K562 (cell line): Measurements from ENCODE around the gene BTBD2. TPM values are rescaled to one million over a fixed set of nuclear protein-coding genes. Genes with fewer than 3 reads are reported as not detected.

Source experiments
- ATAC-seq: fragments of 200-7000 bp; cut with Tn5 transposase; 3 replicates; pipeline ENCODE4 v1.9.1; 2020; ENCODE audit warnings: moderate library complexity
- BruUV-seq: library from RNA; stranded (reverse); fragments of 400-500 nt; replicated peaks from 2 replicates; lab custom pipeline; 2021; lab: Mats Ljungman, UMichigan
- CTCF ChIA-PET: fragments of 300-600 bp; formaldehyde crosslinking; extraction: SDS; loops from one replicate; lab custom pipeline; 2021; ENCODE audit warnings: low intra/inter-chr PET ratio; lab: Yijun Ruan, JAX
- POLR2A ChIA-PET: fragments of 300-600, 350-650 bp; sonication (Branson Sonifier 250); formaldehyde crosslinking; extraction: SDS; loops from one replicate; lab custom pipeline; 2021; ENCODE audit warnings: antibody characterized with exemption, inconsistent platforms; lab: Yijun Ruan, JAX
- DNase-seq, 4 experiments: peaks; one replicate each; pipeline versions ENCODE4 v3.0.0 to v3.0.0-alpha.2; 2011 to 2018; ENCODE audit warnings: low spot score in 3 of 4, mixed read lengths in 3 of 4; ENCODE audit errors: extremely low read depth in 1 of 4
- FAIRE-seq: peaks from 2 replicates; lab custom pipeline; 2011; peaks lifted over from hg19 to GRCh38; lab: Jason Lieb, UNC
- H2AFZ ChIP-seq: 2 replicates; pipeline ENCODE4 v1.6.0; 2011; ENCODE audit warnings: low read depth, low read length, control low read depth, inconsistent platforms
- H3K27ac ChIP-seq: fragments of 200-600 bp; 3 replicates; pipeline ENCODE4 v1.8.0; 2011; ENCODE audit warnings: low read depth, mild to moderate bottlenecking, control low read depth, inconsistent platforms, low read length, moderate library complexity, mixed read lengths; ENCODE audit errors: extremely low read depth
- H3K27me3 ChIP-seq, 2 experiments: fragments of 300-600 bp in 1 of 2; 2 replicates in 1 of 2; 3 replicates in 1 of 2; pipeline versions ENCODE4 v1.6.0 to v1.8.0; 2011; ENCODE audit warnings: inconsistent platforms in 2 of 2, low read length in 2 of 2, mild to moderate bottlenecking in 1 of 2, mixed read lengths in 1 of 2, moderate library complexity in 1 of 2; ENCODE audit not compliant: control insufficient read depth in 2 of 2, insufficient read depth in 2 of 2
- H3K36me3 ChIP-seq: fragments of 300-600 bp; 3 replicates; pipeline ENCODE4 v1.8.0; 2011; ENCODE audit warnings: mild to moderate bottlenecking, low read length, inconsistent platforms; ENCODE audit not compliant: control insufficient read depth, insufficient read depth
- H3K4me1 ChIP-seq, 2 experiments: fragments of 200-600 bp in 1 of 2; replicated peaks in 1 of 2; 2 replicates in 1 of 2; 3 replicates in 1 of 2; pipeline versions ENCODE4 v1.5.1 to v1.8.0; 2011; ENCODE audit warnings: inconsistent platforms in 2 of 2, low read length in 2 of 2, mild to moderate bottlenecking in 1 of 2, mixed read lengths in 1 of 2, moderate library complexity in 1 of 2; ENCODE audit not compliant: control insufficient read depth in 2 of 2, insufficient read depth in 2 of 2
- H3K4me2 ChIP-seq: 2 replicates; pipeline ENCODE4 v1.6.1; 2011; ENCODE audit warnings: low read length, control low read depth, inconsistent platforms, mixed read lengths; ENCODE audit not compliant: insufficient read depth
- H3K4me3 ChIP-seq: fragments of 200-600 bp; sonication (generic), shearing (Covaris generic); 2 replicates; pipeline ENCODE4 v1.5.1; 2016; ENCODE audit warnings: control low read depth, inconsistent platforms
- H3K79me2 ChIP-seq: fragments of 200-600 bp; 3 replicates; pipeline ENCODE4 v1.8.0; 2011; ENCODE audit warnings: low read length, inconsistent platforms; ENCODE audit not compliant: control insufficient read depth, insufficient read depth
- H3K9ac ChIP-seq, 2 experiments: 2 replicates each; pipeline versions ENCODE4 v1.6.0 to v1.6.1; 2011; ENCODE audit warnings: low read depth in 2 of 2, low read length in 2 of 2, control low read depth in 1 of 2, inconsistent platforms in 1 of 2, mild to moderate bottlenecking in 1 of 2, mixed read lengths in 1 of 2; ENCODE audit not compliant: insufficient read depth in 1 of 2
- H3K9me1 ChIP-seq: one replicate; pipeline ENCODE4 v1.6.0; 2011; ENCODE audit warnings: inconsistent platforms, mild to moderate bottlenecking, low read length, moderate library complexity; ENCODE audit not compliant: control insufficient read depth, insufficient read depth
- H3K9me3 ChIP-seq: replicated peaks from 2 replicates; pipeline ENCODE4 v1.5.1; 2011; ENCODE audit warnings: low read depth, low read length, inconsistent platforms; ENCODE audit not compliant: control insufficient read depth, insufficient read depth
- H4K20me1 ChIP-seq: replicated peaks from 2 replicates; pipeline ENCODE4 v1.6.1; 2011; ENCODE audit warnings: low read length, inconsistent platforms, mixed read lengths; ENCODE audit not compliant: control insufficient read depth, insufficient read depth
- BDP1 ChIP-seq: IDR thresholded peaks from 3 replicates; pipeline ENCODE4 v1.6.1; 2011; ENCODE audit not compliant: insufficient read length, insufficient read depth
- COPS2 ChIP-seq: fragments of 450-650 bp; conservative IDR thresholded peaks from 2 replicates; pipeline ENCODE4 v1.6.1; 2016; ENCODE audit warnings: mild to moderate bottlenecking, moderate library complexity
- EP300 ChIP-seq: IDR thresholded peaks from 2 replicates; pipeline ENCODE4 v1.6.1; 2012; ENCODE audit warnings: low read length, improper control_type of control experiment
- HOXB6 ChIP-seq: fragments of 250-450 bp; sonication (Bioruptor Pico); IDR thresholded peaks from 2 replicates; pipeline ENCODE4 v1.5.1; 2022; ENCODE audit warnings: mild to moderate bottlenecking, borderline replicate concordance
- JUN ChIP-seq, 2 experiments: sonication (generic) in 1 of 2; formaldehyde crosslinking in 1 of 2; IDR thresholded peaks; 2 replicates each; pipeline versions ENCODE4 v1.6.1 to v1.8.0; 2012 to 2022; ENCODE audit warnings: borderline replicate concordance in 2 of 2, mild to moderate bottlenecking in 2 of 2, improper control_type of control experiment in 1 of 2, low read depth in 1 of 2, low read length in 1 of 2, missing genetic modification reagents in 1 of 2
- MTF1 ChIP-seq: fragments of 250-450 bp; sonication (Bioruptor Pico); IDR thresholded peaks from 2 replicates; pipeline ENCODE4 v1.9.0; 2021; ENCODE audit warnings: moderate library complexity, mild to moderate bottlenecking, inconsistent platforms, borderline replicate concordance
- NFIX ChIP-seq: fragments of 250-450 bp; sonication (Bioruptor Pico); IDR thresholded peaks from 2 replicates; pipeline ENCODE4 v1.4.0; 2020; ENCODE audit warnings: low read depth, mild to moderate bottlenecking, moderate library complexity
- NFRKB ChIP-seq: fragments of 450-650 bp; IDR thresholded peaks from 2 replicates; pipeline ENCODE4 v1.6.1; 2016; ENCODE audit warnings: low read depth
- SMARCE1 ChIP-seq: fragments of 450-650 bp; IDR thresholded peaks from 2 replicates; pipeline ENCODE4 v1.7.1; 2016; ENCODE audit warnings: mild to moderate bottlenecking
- SRSF7 ChIP-seq: fragments of 200-400 bp; formaldehyde crosslinking; optimal IDR thresholded peaks from 2 replicates; pipeline ENCODE3; 2017; ENCODE audit warnings: mild to moderate bottlenecking, low read depth, low read length
- ZNF232 ChIP-seq: sonication (generic); formaldehyde crosslinking; IDR thresholded peaks from 2 replicates; pipeline ENCODE4 v1.8.0; 2022; ENCODE audit warnings: mild to moderate bottlenecking, missing genetic modification reagents
- ZNF3 ChIP-seq: fragments of 250-450 bp; sonication (Bioruptor Pico); IDR thresholded peaks from 2 replicates; pipeline ENCODE4 v1.5.0; 2021; ENCODE audit warnings: mild to moderate bottlenecking, moderate library complexity
- WGBS: fragments of 100-300 bp; shearing (Covaris generic); methylation state at CpG from one replicate; pipeline ENCODE4 v1.1.6; 2016; ENCODE audit warnings: low coverage, mixed read lengths; ENCODE audit not compliant: insufficient coverage; ENCODE audit errors: missing lambda C conversion rate; 5-methylcytosine and 5-hydroxymethylcytosine counted together
- in situ Hi-C: fragments of 300-500 bp; cut with MboI; formaldehyde crosslinking; loops from 4 replicates; pipeline ENCODE4 v1.15.0; 2018; ENCODE audit warnings: inconsistent platforms, mixed read lengths
- intact Hi-C: fragments of 100-400 bp; cut with micrococcal nuclease; formaldehyde crosslinking; loops from 2 replicates; pipeline ENCODE4 v1.14.2; 2022
- polyA plus RNA-seq, 8 experiments: library from polyadenylated mRNA; depleted of rRNA in 4 of 8; stranded (reverse) in 5 of 8; unstranded in 3 of 8; fragments of >200 nt; fragmentation: Nextera tagmentation in 2 of 8; fragmentation: Illumina TruSeq in 1 of 8; extraction: Ambion mirVana in 2 of 8; extraction: Trizol in 1 of 8; gene quantifications; 2 replicates each; pipeline versions ENCODE4 v1.2.1 to v1.2.3, GENCODE V29; 2011 to 2014; ENCODE audit warnings: inconsistent platforms in 1 of 8, missing spikeins in 1 of 8
- total RNA-seq, 7 experiments: library from RNA; depleted of rRNA in 6 of 7; stranded (reverse); fragments of >200 nt in 6 of 7; fragmentation: Illumina TruSeq in 2 of 7; extraction: Trizol in 2 of 7; gene quantifications; 2 replicates each; pipeline versions ENCODE4 v1.2.1 to v1.2.3, GENCODE V29; 2011 to 2021; ENCODE audit warnings: low replicate concordance in 1 of 7
- TF ChIP-seq, protein P1 (sequence below), 2 experiments: fragments of 450-650 bp; conservative IDR thresholded peaks; 2 replicates each; pipeline ENCODE4 v1.6.1; 2017; ENCODE audit warnings: mild to moderate bottlenecking in 2 of 2, moderate library complexity in 2 of 2
- TF ChIP-seq, protein P2 (sequence below): sonication (generic); formaldehyde crosslinking; IDR thresholded peaks from 2 replicates; pipeline ENCODE4 v1.8.1; 2022; ENCODE audit warnings: missing genetic modification reagents
- TF ChIP-seq, protein P3 (sequence below): fragments of 250-450 bp; sonication (Bioruptor Pico); IDR thresholded peaks from 2 replicates; pipeline ENCODE4 v1.6.1; 2021; ENCODE audit warnings: mild to moderate bottlenecking

The BTBD2 gene
- total and polyA plus RNA-seq, 9 of the 15 experiments (the other 6 are each of a cell fraction or from before 2014, with no cell fraction given) = 0.10 to 15.6 (median 6.9) TPM

DNA sequence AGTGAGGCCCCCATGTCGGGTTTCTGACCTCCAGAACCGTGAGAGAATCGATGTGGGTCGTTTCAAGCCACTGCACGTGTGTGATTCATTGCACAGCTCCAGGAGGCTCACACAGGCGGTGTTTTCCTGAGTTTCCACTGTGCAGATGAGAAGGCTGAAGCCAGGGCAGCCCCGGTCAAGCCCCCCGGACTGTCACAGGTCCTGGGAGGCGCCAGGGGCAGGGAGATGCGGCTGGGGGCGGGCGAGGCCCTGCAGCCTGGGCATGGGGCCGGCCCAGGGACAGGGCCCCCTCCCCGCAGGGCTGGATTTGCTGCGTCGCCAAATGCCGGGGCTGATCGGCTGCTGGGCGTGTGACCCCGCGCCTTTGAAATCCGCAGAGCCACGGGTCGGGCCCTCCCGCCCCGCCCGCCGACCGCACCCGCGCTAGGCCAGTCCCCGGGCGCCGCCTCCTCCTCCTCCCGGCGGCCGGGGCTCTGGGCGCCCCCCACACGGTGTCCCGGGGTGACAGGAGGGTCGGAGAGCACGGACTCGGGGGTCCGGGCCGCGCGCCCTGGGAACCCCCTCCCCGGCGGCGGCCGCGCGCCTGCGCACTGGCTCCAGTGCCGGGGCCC is 45.5 kb upstream of the BTBD2 start (continued):
- TF ChIP-seq, protein P1, sequence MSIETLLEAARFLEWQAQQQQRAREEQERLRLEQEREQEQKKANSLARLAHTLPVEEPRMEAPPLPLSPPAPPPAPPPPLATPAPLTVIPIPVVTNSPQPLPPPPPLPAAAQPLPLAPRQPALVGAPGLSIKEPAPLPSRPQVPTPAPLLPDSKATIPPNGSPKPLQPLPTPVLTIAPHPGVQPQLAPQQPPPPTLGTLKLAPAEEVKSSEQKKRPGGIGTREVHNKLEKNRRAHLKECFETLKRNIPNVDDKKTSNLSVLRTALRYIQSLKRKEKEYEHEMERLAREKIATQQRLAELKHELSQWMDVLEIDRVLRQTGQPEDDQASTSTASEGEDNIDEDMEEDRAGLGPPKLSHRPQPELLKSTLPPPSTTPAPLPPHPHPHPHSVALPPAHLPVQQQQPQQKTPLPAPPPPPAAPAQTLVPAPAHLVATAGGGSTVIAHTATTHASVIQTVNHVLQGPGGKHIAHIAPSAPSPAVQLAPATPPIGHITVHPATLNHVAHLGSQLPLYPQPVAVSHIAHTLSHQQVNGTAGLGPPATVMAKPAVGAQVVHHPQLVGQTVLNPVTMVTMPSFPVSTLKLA (conservative IDR thresholded peaks at IDR 0.05) = no peak; a peak in 2 of 4 replicates
- no peak for TF ChIP-seq COPS2
- TF ChIP-seq, all 486 proteins: peak for 94

DNA sequence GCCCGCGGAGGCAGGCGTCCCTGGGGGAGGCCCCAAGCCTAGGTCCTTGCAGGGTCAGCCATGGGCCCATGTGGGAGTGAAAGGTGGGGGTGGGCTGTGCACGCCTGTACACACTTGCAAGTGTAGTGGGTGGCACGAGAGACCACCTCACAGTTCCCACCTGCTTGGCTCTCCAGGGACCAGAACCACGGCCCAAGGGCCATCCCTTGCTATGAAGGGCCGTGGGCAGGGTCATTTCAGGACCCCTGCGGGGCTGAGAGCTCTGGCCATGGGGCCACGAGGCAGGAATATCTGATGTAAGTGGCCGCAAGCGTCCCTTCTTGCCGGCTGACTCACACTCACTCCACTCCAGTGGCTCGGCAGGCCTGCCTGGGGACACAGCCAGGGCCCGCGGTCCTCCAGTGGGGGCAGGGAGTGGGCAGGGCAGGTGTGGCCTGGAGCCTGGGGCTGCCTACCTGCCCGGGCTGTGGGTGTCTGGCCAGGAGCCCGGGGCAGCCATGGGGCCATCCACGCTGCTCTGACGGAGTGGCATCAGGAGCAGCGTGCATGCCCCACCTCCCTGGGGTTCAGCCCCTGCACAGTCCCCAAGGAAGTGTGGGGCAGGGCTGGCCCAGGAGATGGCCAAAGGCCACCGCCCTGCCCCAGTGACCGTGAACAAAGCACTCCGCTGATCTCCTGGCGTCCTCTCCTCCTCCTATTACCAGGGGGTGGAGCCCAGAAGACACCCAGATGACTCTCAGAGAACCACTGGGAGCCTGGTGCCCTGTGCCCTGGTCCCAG is 44.1 kb upstream of the BTBD2 start:
- Histone ChIP-seq H3K4me1 (peaks cover 54 to 88% of the 10 kb centered on the region in 2 experiments), H3K27ac (peak overlapping the region; percentile 100), H3K9me3 (no peaks in the 10 kb centered on the region), H3K4me3 (peak overlapping the region; percentile 76), H3K36me3 (no peaks in the 10 kb centered on the region), H3K9ac (peak overlapping the region; percentile 97 to 98), H4K20me1 (no peaks in the 10 kb centered on the region), H3K9me1 (no peaks in the 10 kb centered on the region), H3K27me3 (no peaks in the 10 kb centered on the region), H3K4me2 (peak overlapping the region; percentile 95), H3K79me2 (peaks cover 13% of the 10 kb centered on the region), H2AFZ (peak overlapping the region; percentile 86)
- ChIA-PET POLR2A (interaction anchor here (0.6 to 6.8 kb wide), 15 partner anchors 8 to 204 kb away, joined by 3 to 72 read pairs (median 4); partner anchors contain the start of gene MKNK2), CTCF (no interaction called here)
- peak; percentile 91 for FAIRE-seq
- in situ Hi-C loops (no loop called here), intact Hi-C loops (loop anchor here (5.0 kb wide), 1 partner anchor 132 kb away; no protein-coding TSS in a partner anchor)
- peak; percentile 73 for ATAC-seq
- TSS peak; percentile 36 for BruUV-seq
- WGBS = 3% methylated on average over 24 of the region's 24 CpGs
- DNase-seq = peak in 2 of 4 experiments; percentile 65 to 89
- TF ChIP-seq NFIX (CRISPR knock-in tag) = no peak
- peak; percentile 90 for TF ChIP-seq EP300
- TF ChIP-seq, protein P2, sequence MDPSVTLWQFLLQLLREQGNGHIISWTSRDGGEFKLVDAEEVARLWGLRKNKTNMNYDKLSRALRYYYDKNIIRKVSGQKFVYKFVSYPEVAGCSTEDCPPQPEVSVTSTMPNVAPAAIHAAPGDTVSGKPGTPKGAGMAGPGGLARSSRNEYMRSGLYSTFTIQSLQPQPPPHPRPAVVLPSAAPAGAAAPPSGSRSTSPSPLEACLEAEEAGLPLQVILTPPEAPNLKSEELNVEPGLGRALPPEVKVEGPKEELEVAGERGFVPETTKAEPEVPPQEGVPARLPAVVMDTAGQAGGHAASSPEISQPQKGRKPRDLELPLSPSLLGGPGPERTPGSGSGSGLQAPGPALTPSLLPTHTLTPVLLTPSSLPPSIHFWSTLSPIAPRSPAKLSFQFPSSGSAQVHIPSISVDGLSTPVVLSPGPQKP (CRISPR knock-in tag) = no peak
- no peak for TF ChIP-seq ZNF3 (CRISPR knock-in tag)
- 0 out of 2 replicates have a peak, but pooled peaks have one; percentile 36 for TF ChIP-seq ZNF232 (CRISPR knock-in tag)
- 0 out of 2 replicates have a peak, but pooled peaks have one; percentile 27 for TF ChIP-seq MTF1 (CRISPR knock-in tag)
- TF ChIP-seq, protein P3, sequence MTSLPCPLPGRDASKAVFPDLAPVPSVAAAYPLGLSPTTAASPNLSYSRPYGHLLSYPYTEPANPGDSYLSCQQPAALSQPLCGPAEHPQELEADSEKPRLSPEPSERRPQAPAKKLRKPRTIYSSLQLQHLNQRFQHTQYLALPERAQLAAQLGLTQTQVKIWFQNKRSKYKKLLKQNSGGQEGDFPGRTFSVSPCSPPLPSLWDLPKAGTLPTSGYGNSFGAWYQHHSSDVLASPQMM (CRISPR knock-in tag) = no peak
- peak; percentile 81; the same call in 1 of the 2 replicates for TF ChIP-seq SMARCE1
- no peak for TF ChIP-seq SRSF7
- no peak for TF ChIP-seq BDP1
- TF ChIP-seq HOXB6 = no peak
- TF ChIP-seq JUN (IDR thresholded peaks at IDR 0.05; ENCODE audit: borderline replicate concordance, low read depth, low read length) = peak; percentile 94
- TF ChIP-seq JUN (CRISPR knock-in tag; IDR thresholded peaks at IDR 0.05; ENCODE audit: borderline replicate concordance) = peak; percentile 99
- peak; percentile 99 for TF ChIP-seq NFRKB
